AG09319 (cell line): Measurements from ENCODE around the gene ZC3H7B.
A peak's percentile ranks its signal among the peaks of the same experiment; 100 is the strongest.

Source experiments
- DNase-seq: peaks from one replicate; pipeline ENCODE4 v3.0.0-alpha.2; 2010; ENCODE audit warnings: low read depth; ENCODE audit errors: extremely low read depth
- CTCF ChIP-seq: IDR thresholded peaks from 2 replicates; pipeline ENCODE4 v1.5.1; 2011; ENCODE audit warnings: low read depth, mild to moderate bottlenecking, inconsistent platforms, low read length, moderate library complexity

Gene ZC3H7B

GRCh38 chr22:41273128-41273527 lies 28.2 kb upstream of the ZC3H7B start:
- TF ChIP-seq CTCF: no peak
- DNase-seq: no peak

GRCh38 chr22:41274856-41275255 lies 26.5 kb upstream of the ZC3H7B start:
- no peak for TF ChIP-seq CTCF
- no peak for DNase-seq

GRCh38 chr22:41280065-41280464 lies 21.3 kb upstream of the ZC3H7B start:
- no peak for TF ChIP-seq CTCF

GRCh38 chr22:41280854-41281253 lies 20.5 kb upstream of the ZC3H7B start:
- TF ChIP-seq CTCF: no peak
- no peak for DNase-seq

More at GRCh38 chr22:41280065-41280464, 21.3 kb upstream of the ZC3H7B start:
- DNase-seq: no peak

- TF ChIP-seq CTCF: no peak
- DNase-seq: no peak
Observed at GRCh38 chr22:41284465-41284864, 16.9 kb upstream of the ZC3H7B start.

GRCh38 chr22:41285441-41285819 lies 15.9 kb upstream of the ZC3H7B start:
- TF ChIP-seq CTCF: no peak
- peak; percentile 50 for DNase-seq

- peak; percentile 10 for TF ChIP-seq CTCF
- DNase-seq: peak; percentile 95
Observed at GRCh38 chr22:41285820-41286638, 15.3 kb upstream of the ZC3H7B start, which contains the start of gene RANGAP1. TSS of gene RANGAP1 (minus strand) at chr22:41286187. CDS start at chr22:41281044, 5,143 bp downstream.
